Measurements from ENCODE around the gene CERKL.

The CERKL gene

GRCh38 chr2:181574321-181574720 lies 82.6 kb downstream of the CERKL start:
- DNase-seq (ENCODE audit: low spot score) = no peak

DNA sequence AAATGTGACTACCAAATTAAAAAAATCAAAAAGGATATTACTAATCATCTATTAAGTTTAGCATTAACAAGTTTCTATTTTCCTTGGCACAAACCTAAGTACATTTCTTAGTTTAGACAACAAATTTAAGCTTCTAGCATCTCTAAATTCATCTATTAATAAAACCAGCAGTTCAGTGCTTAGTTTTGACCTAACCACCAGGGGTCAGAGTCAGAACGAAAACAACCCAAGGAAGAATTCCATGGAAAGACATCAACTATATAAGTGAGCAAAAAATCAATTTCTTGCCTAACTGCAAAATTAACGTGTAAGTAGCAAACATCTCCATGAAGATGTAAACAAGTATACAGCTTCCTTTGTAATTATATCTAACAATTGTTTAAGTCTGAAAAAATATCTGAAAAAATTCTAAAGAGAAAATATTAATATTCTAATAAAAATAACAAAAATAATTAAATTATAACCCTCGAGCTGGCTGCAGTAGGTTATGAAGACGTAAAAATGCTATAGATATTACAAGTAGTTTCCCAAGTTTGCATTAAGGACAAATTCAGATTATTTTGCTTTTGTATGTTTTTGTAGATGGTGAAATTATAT lies 83.7 kb downstream of the CERKL start:
- DNase-seq (ENCODE audit: low spot score) = peak; percentile 11

- DNase-seq (ENCODE audit: low spot score) = no peak
Observed at GRCh38 chr2:181570833-181571661, 85.9 kb downstream of the CERKL start.

- no peak for DNase-seq (ENCODE audit: low spot score)
Observed at GRCh38 chr2:181570059-181570458, 86.8 kb downstream of the CERKL start.

- DNase-seq (ENCODE audit: low spot score) = no peak
Observed at GRCh38 chr2:181566334-181567032, 90.4 kb downstream of the CERKL start.

DNA sequence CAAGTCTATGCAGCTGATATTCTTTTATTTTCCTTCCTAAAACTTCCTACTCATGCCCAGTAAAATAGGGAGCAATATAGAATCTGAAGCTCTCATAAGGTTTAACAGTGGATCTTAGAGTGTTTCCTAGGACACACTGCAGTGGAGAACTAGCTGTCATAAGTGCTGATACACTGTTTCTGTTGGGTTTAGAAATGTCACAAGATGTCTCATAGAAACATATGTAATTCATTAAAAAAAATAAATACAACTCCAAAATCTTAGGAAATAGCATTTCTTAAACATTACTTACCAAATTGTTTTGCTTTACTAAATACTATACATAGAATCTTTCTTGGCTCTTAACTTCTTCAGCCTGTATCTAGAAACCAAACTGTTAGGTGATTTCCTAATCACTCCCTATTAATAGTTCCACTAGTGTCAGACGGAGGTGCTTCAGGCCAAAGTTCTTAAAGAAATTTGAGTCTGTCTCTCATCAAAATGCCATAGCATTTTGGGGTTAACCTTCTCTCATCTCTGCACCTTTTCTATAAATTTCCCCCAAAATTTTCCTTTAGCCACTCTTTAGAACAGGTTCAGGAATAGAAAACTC lies 93.7 kb downstream of the CERKL start:
- peak; percentile 8 for DNase-seq (ENCODE audit: low spot score)

- no peak for DNase-seq (ENCODE audit: low spot score)
Observed at GRCh38 chr2:181558371-181558770, 98.5 kb downstream of the CERKL start.

GRCh38 chr2:181554061-181554830 lies 102.7 kb downstream of the CERKL start:
- DNase-seq (ENCODE audit: low spot score) = no peak

DNA sequence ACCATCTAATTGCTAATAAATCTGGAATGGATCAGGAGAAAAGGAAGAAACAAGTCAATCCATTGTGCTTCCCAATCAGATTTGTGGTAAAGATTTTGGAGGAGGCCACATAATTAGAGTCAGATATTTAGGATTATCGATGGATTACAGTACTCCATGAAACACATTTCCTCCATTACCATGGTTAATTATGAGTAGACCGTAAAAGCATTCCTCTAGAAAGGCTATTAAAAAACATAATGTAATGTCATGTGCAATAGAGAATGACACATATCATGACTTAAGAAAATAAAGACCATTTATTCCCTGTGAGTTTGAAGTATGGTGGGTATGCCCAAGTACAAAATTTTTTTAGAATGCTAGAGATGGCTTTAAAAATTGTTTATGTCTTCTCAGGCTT lies 103.7 kb downstream of the CERKL start:
- DNase-seq (ENCODE audit: low spot score) = no peak

GRCh38 chr2:181552808-181553207 lies 104.1 kb downstream of the CERKL start:
- DNase-seq (ENCODE audit: low spot score) = no peak

GRCh38 chr2:181546086-181546485 lies 110.8 kb downstream of the CERKL start:
- DNase-seq (ENCODE audit: low spot score) = peak; percentile 2

DNA sequence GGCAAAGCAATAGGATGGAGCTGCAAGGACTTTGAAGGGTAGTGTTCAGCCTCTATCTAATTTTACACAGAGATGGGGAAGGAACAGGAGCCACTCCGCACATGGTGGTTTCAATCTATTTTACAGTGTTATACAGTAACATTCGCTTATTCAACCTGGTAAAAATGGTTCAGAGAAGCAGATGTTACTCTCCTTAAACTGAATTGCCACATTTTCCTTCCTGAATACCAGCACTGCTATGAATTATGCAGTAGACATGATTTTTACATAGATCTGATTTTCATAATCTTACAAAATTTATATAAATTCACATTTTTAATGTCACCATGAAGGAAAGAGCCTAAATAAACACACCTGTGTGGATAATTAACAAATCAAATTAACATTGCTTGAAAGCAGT lies 114.7 kb downstream of the CERKL start:
- DNase-seq (ENCODE audit: low spot score) = no peak

DNA sequence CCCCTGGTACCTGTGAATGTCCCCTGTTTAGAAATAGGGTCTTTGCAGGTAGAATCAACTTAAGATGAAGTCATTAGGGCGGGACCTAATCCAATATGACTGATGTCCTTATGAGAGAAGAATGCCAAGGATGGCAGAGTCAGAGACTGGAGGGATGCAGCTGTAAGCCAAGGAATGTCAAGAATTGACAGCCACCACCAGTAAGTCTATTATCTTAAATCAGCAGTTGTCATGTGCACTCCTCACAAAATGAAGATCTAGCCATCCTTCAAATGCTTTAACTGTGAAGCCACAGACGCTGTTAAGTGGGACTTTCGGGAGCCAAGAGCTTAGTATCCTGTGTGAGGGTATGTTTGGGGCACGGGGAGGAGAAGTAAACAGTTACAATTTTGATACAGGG lies 116.5 kb downstream of the CERKL start:
- DNase-seq (ENCODE audit: low spot score) = no peak

- DNase-seq (ENCODE audit: low spot score) = no peak
Observed at GRCh38 chr2:181536730-181537129, 120.2 kb downstream of the CERKL start.

GRCh38 chr2:181528441-181528840 lies 128.5 kb downstream of the CERKL start:
- DNase-seq (ENCODE audit: low spot score) = no peak

- no peak for DNase-seq (ENCODE audit: low spot score)
Observed at GRCh38 chr2:181527058-181527457, 129.8 kb downstream of the CERKL start.

DNA sequence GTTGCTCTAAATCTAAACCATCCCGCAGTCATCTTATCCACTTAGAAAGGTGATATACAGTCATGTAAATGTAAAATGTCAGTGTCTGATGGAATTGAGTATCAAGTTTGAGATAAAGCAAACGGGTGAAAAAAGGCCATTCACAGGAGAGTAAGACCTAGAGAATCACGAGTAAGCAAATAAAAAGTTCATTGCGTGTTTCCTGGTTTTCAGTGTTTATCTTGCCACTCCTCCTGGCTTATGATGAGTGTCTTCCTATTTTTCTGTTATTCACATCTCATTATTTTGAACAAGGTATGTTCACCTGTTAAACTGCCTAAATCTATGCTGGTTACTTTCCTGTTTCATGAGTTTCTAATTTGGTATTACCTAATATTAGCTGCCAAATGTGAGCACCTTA lies 130.9 kb downstream of the CERKL start:
- no peak for DNase-seq (ENCODE audit: low spot score)

DNA sequence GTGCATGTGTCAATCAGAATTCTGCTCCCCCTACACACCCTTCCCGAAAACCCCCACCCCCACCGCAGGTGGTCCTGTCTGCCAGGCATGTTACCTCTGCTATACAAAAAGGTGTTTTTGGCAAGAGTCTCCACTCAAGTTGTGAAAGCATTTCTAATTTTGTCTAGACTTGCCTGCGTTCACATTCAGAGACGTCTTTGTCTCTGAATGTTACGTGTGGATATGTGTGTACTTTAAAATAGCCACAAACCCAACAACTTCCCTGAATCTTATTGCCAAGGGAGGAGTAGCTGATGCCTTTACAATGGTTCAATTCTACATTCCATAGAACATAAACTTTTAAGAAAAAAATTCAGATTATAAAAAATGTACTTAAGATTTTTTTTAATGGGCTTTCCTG lies 133.1 kb downstream of the CERKL start:
- DNase-seq (ENCODE audit: low spot score) = no peak

DNA sequence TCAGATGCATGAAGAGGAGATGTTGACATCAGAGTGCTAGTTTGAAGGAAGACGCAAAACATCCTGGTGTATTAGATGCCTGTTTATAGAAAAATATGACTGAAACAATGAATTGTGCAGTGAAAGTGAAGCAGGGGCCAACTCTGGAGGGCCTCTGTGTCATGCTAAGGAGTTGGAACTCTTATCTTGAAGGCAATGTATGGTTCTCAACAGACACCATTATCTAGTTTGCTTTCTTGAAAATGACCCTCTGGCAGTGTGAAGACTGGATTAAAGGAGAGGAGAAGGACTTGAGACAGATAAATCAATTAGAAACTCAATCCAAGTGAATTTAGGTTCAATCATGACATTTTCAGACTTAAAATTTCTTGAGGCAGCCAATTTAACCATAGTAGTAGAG lies 136.7 kb downstream of the CERKL start:
- no peak for DNase-seq (ENCODE audit: low spot score)

DNA sequence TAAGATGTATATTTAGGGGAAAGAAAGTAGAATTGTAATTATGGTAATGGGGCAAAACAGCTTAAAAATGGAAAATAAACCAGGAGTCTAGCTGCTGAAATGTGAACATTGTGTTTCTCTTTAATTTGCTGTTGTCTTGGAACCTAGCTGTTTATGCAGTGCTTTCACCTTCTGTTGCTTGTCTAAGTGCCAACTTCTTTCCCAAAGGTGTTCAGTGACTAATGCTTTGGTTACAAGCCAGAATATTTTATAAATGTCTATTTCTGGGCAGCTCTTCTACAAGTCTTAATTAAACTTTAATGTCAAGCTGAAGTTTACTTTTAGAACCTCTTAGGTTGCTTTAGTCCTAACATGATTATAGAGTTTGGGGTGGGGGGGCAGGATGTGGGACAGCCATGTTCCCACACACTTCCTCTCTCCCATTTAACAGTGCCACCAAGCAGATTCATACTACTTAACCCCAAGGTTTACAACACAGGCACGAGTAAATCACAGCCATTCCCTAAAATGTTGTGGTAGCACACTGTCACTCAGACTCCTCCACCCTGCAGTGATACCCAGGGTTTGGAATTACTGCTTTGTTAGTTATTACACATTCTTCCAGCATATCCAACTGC lies 139.1 kb downstream of the CERKL start:
- no peak for DNase-seq (ENCODE audit: low spot score)

- DNase-seq (ENCODE audit: low spot score) = no peak
Observed at GRCh38 chr2:181516992-181517391, 139.9 kb downstream of the CERKL start.

- DNase-seq (ENCODE audit: low spot score) = no peak
Observed at GRCh38 chr2:181515719-181516118, 141.2 kb downstream of the CERKL start.
